Measurements from ENCODE around the gene BNIP3. TPM values are rescaled to one million over a fixed set of nuclear protein-coding genes. Genes with fewer than 3 reads are reported as not detected.
"Not testable (repeated sequence)": the region's sequence is repeated elsewhere in the genome, so short reads cannot be mapped to it uniquely, and the experiment has no call there.

Gene BNIP3
- total RNA-seq, 6 donors from 2014 or later: 34.6 to 114 (median 51.9) TPM

- Histone ChIP-seq H3K36me3 (peaks cover 13 to 74% (median 51%) of the 10 kb centered on the region in 4 donors), H3K27me3 (no peaks in the 10 kb centered on the region), H3K4me3 (no peak overlapping the region), H3K27ac (no peak overlapping the region), H3K9me3 (no peaks in the 10 kb centered on the region), H3K4me1 (no peaks in the 10 kb centered on the region)
- DNase-seq (peak in 1 of 2 donors; percentile 37), ATAC-seq (ENCODE audit: low FRiP score in 2 of 2) (no peak)
- 95 to 97% methylated on average over 38 of the region's 38 CpGs for WGBS, 2 donors
- TF ChIP-seq POLR2AphosphoS5 (IDR thresholded peaks at IDR 0.05): no peak
- no peak for TF ChIP-seq CTCF (IDR thresholded peaks at IDR 0.05)
- TF ChIP-seq EP300 (IDR thresholded peaks at IDR 0.05): no peak
- TF ChIP-seq POLR2A (IDR thresholded peaks at IDR 0.05): no peak
Measured at GRCh38 chr10:131955591-131956340, 26.0 kb downstream of the BNIP3 start.

GRCh38 chr10:131954356-131954965 is 27.3 kb downstream of the BNIP3 start:
- Histone ChIP-seq H3K9me3 (no peaks in the 10 kb centered on the region), H3K4me3 (no peak overlapping the region), H3K27me3 (no peaks in the 10 kb centered on the region), H3K27ac (no peak overlapping the region), H3K4me1 (no peaks in the 10 kb centered on the region), H3K36me3 (peaks cover 13 to 73% (median 54%) of the 10 kb centered on the region in 4 donors)
- no peak for DNase-seq
- no peak for ATAC-seq (ENCODE audit: low FRiP score in 2 of 2)
- WGBS, 2 donors: 91 to 92% methylated on average over 21 of the region's 21 CpGs
- TF ChIP-seq EP300 (IDR thresholded peaks at IDR 0.05) (no peak), POLR2A (IDR thresholded peaks at IDR 0.05) (no peak), CTCF (IDR thresholded peaks at IDR 0.05) (no peak), POLR2AphosphoS5 (IDR thresholded peaks at IDR 0.05) (no peak)

GRCh38 chr10:131949908-131950307 is 31.8 kb downstream of the BNIP3 start:
- ATAC-seq (ENCODE audit: low FRiP score in 2 of 2); H3K27me3 ChIP-seq; H3K4me3 ChIP-seq; H3K4me1 ChIP-seq; H3K27ac ChIP-seq; DNase-seq; H3K9me3 ChIP-seq: not testable (repeated sequence)
- peaks cover 21 to 79% (median 65%) of the 10 kb centered on the region in 4 donors for H3K36me3 ChIP-seq
- WGBS, 2 donors: 85 to 88% methylated on average over 5 of the region's 7 CpGs

GRCh38 chr10:131949041-131949862 is 32.5 kb downstream of the BNIP3 start:
- TF ChIP-seq EP300 (IDR thresholded peaks at IDR 0.05) (no peak), CTCF (IDR thresholded peaks at IDR 0.05) (no peak), POLR2A (IDR thresholded peaks at IDR 0.05) (no peak)
- Histone ChIP-seq H3K9me3 (no peaks in the 10 kb centered on the region), H3K27ac (no peak overlapping the region), H3K4me1 (no peaks in the 10 kb centered on the region), H3K36me3 (peaks cover 21 to 77% (median 61%) of the 10 kb centered on the region in 4 donors), H3K4me3 (no peak overlapping the region), H3K27me3 (no peaks in the 10 kb centered on the region)
- ATAC-seq (ENCODE audit: low FRiP score in 2 of 2) (no peak), DNase-seq (no peak)
- WGBS, 2 donors: 97 to 98% methylated on average over 15 to 21 of the region's 23 CpGs

GRCh38 chr10:131948501-131948900 is 33.2 kb downstream of the BNIP3 start:
- TF ChIP-seq EP300 (IDR thresholded peaks at IDR 0.05) (no peak), CTCF (IDR thresholded peaks at IDR 0.05) (no peak), POLR2A (IDR thresholded peaks at IDR 0.05) (no peak), POLR2AphosphoS5 (IDR thresholded peaks at IDR 0.05) (no peak)
- no peaks in the 10 kb centered on the region for H3K27me3 ChIP-seq
- ATAC-seq (ENCODE audit: low FRiP score in 2 of 2): no peak
- no peaks in the 10 kb centered on the region for H3K9me3 ChIP-seq
- H3K36me3 ChIP-seq: peaks cover 21 to 71% (median 56%) of the 10 kb centered on the region in 4 donors
- no peaks in the 10 kb centered on the region for H3K4me1 ChIP-seq
- no peak overlapping the region for H3K27ac ChIP-seq
- DNase-seq: no peak
- no peak overlapping the region for H3K4me3 ChIP-seq
- WGBS, 2 donors: 93 to 97% methylated on average over 2 to 6 of the region's 6 CpGs

Data from upper lobe of left lung (tissue), 6 donors.